ENCODE data around the gene UVRAG. TPM values are rescaled to one million over a fixed set of nuclear protein-coding genes. Genes with fewer than 3 reads are reported as not detected.

UVRAG gene
- polyA plus RNA-seq, 1 donor: 13.8 TPM

- Histone ChIP-seq H3K27ac (ENCODE audit: low read length) (no peak overlapping the region), H3K4me3 (ENCODE audit: low read length) (no peak overlapping the region), H3K9me3 (ENCODE audit: control insufficient read depth, low read depth, low read length) (no peaks in the 10 kb centered on the region), H3K36me3 (ENCODE audit: control insufficient read depth, insufficient read depth, low read length) (no peaks in the 10 kb centered on the region), H3K4me1 (ENCODE audit: control insufficient read depth, insufficient read depth, low read length) (no peaks in the 10 kb centered on the region), H3K27me3 (ENCODE audit: control insufficient read depth, insufficient read depth, low read length) (no peaks in the 10 kb centered on the region)
- whole genome bisulfite sequencing (ENCODE audit: insufficient coverage, low lambda C conversion rate): 100% methylated on average over 1 of the region's 2 CpGs
- no peak for DNase-seq
Measured at GRCh38 chr11:75809111-75809510, 5.9 kb upstream of the UVRAG start.

- no peaks in the 10 kb centered on the region for H3K36me3 ChIP-seq (ENCODE audit: control insufficient read depth, insufficient read depth, low read length)
- 100% methylated on average over 1 of the region's 2 CpGs for WGBS (ENCODE audit: insufficient coverage, low lambda C conversion rate)
- no peaks in the 10 kb centered on the region for H3K9me3 ChIP-seq (ENCODE audit: control insufficient read depth, low read depth, low read length)
- H3K4me1 ChIP-seq (ENCODE audit: control insufficient read depth, insufficient read depth, low read length): no peaks in the 10 kb centered on the region
- no peaks in the 10 kb centered on the region for H3K27me3 ChIP-seq (ENCODE audit: control insufficient read depth, insufficient read depth, low read length)
- H3K4me3 ChIP-seq (ENCODE audit: low read length): no peak overlapping the region
- H3K27ac ChIP-seq (ENCODE audit: low read length): no peak overlapping the region
- no peak for DNase-seq
Measured at GRCh38 chr11:75809991-75810390, 5.0 kb upstream of the UVRAG start.

- WGBS (ENCODE audit: insufficient coverage, low lambda C conversion rate): 90% methylated on average over 4 of the region's 8 CpGs
- H3K4me3 ChIP-seq (ENCODE audit: low read length): no peak overlapping the region
- H3K9me3 ChIP-seq (ENCODE audit: control insufficient read depth, low read depth, low read length): peaks cover 3% of the 10 kb centered on the region
- no peak for DNase-seq
- H3K27me3 ChIP-seq (ENCODE audit: control insufficient read depth, insufficient read depth, low read length): no peaks in the 10 kb centered on the region
- no peak overlapping the region for H3K27ac ChIP-seq (ENCODE audit: low read length)
- H3K36me3 ChIP-seq (ENCODE audit: control insufficient read depth, insufficient read depth, low read length): no peaks in the 10 kb centered on the region
- no peaks in the 10 kb centered on the region for H3K4me1 ChIP-seq (ENCODE audit: control insufficient read depth, insufficient read depth, low read length)
Measured at GRCh38 chr11:75810637-75811390, 4.2 kb upstream of the UVRAG start.

GRCh38 chr11:75811485-75811884 is 3.5 kb upstream of the UVRAG start:
- no CpG with 5 or more reads among the region's 2 CpGs for WGBS (ENCODE audit: insufficient coverage, low lambda C conversion rate)
- DNase-seq: no peak

GRCh38 chr11:75812542-75813040 is 2.4 kb upstream of the UVRAG start:
- H3K27ac ChIP-seq (ENCODE audit: low read length): no peak overlapping the region
- no peak for DNase-seq
- H3K4me3 ChIP-seq (ENCODE audit: low read length): no peak overlapping the region
- peaks cover 12% of the 10 kb centered on the region for H3K4me1 ChIP-seq (ENCODE audit: control insufficient read depth, insufficient read depth, low read length)
- peaks cover 3% of the 10 kb centered on the region for H3K9me3 ChIP-seq (ENCODE audit: control insufficient read depth, low read depth, low read length)
- H3K36me3 ChIP-seq (ENCODE audit: control insufficient read depth, insufficient read depth, low read length): no peaks in the 10 kb centered on the region
- WGBS (ENCODE audit: insufficient coverage, low lambda C conversion rate): no CpG with 5 or more reads among the region's 2 CpGs
- H3K27me3 ChIP-seq (ENCODE audit: control insufficient read depth, insufficient read depth, low read length): no peaks in the 10 kb centered on the region

More at GRCh38 chr11:75811485-75811884, 3.5 kb upstream of the UVRAG start:
- H3K9me3 ChIP-seq (ENCODE audit: control insufficient read depth, low read depth, low read length): peaks cover 3% of the 10 kb centered on the region
- no peaks in the 10 kb centered on the region for H3K36me3 ChIP-seq (ENCODE audit: control insufficient read depth, insufficient read depth, low read length)
- H3K4me3 ChIP-seq (ENCODE audit: low read length): no peak overlapping the region
- H3K27ac ChIP-seq (ENCODE audit: low read length): no peak overlapping the region
- no peaks in the 10 kb centered on the region for H3K27me3 ChIP-seq (ENCODE audit: control insufficient read depth, insufficient read depth, low read length)
- H3K4me1 ChIP-seq (ENCODE audit: control insufficient read depth, insufficient read depth, low read length): peaks cover 3% of the 10 kb centered on the region

- Histone ChIP-seq H3K27ac (ENCODE audit: low read length) (no peak overlapping the region), H3K4me3 (ENCODE audit: low read length) (no peak overlapping the region), H3K4me1 (ENCODE audit: control insufficient read depth, insufficient read depth, low read length) (peaks cover 12% of the 10 kb centered on the region), H3K9me3 (ENCODE audit: control insufficient read depth, low read depth, low read length) (peaks cover 3% of the 10 kb centered on the region), H3K36me3 (ENCODE audit: control insufficient read depth, insufficient read depth, low read length) (no peaks in the 10 kb centered on the region), H3K27me3 (ENCODE audit: control insufficient read depth, insufficient read depth, low read length) (no peaks in the 10 kb centered on the region)
- DNase-seq: no peak
- WGBS (ENCODE audit: insufficient coverage, low lambda C conversion rate): 80% methylated on average over 1 of the region's 2 CpGs
Measured at GRCh38 chr11:75813124-75813523, 1.9 kb upstream of the UVRAG start.

- H3K4me3 ChIP-seq (ENCODE audit: low read length): no peak overlapping the region
- H3K4me1 ChIP-seq (ENCODE audit: control insufficient read depth, insufficient read depth, low read length): peaks cover 12% of the 10 kb centered on the region
- H3K27me3 ChIP-seq (ENCODE audit: control insufficient read depth, insufficient read depth, low read length): no peaks in the 10 kb centered on the region
- DNase-seq: no peak
- WGBS (ENCODE audit: insufficient coverage, low lambda C conversion rate): no CpG with 5 or more reads among the region's 1 CpG
- peaks cover 3% of the 10 kb centered on the region for H3K9me3 ChIP-seq (ENCODE audit: control insufficient read depth, low read depth, low read length)
- H3K36me3 ChIP-seq (ENCODE audit: control insufficient read depth, insufficient read depth, low read length): no peaks in the 10 kb centered on the region
- H3K27ac ChIP-seq (ENCODE audit: low read length): no peak overlapping the region
Measured at GRCh38 chr11:75813622-75814039, 1.4 kb upstream of the UVRAG start.

- Histone ChIP-seq H3K4me3 (ENCODE audit: low read length) (peak overlapping the region; percentile 91), H3K4me1 (ENCODE audit: control insufficient read depth, insufficient read depth, low read length) (peaks cover 12% of the 10 kb centered on the region), H3K27me3 (ENCODE audit: control insufficient read depth, insufficient read depth, low read length) (no peaks in the 10 kb centered on the region), H3K36me3 (ENCODE audit: control insufficient read depth, insufficient read depth, low read length) (no peaks in the 10 kb centered on the region), H3K9me3 (ENCODE audit: control insufficient read depth, low read depth, low read length) (peaks cover 3% of the 10 kb centered on the region), H3K27ac (ENCODE audit: low read length) (peak overlapping the region; percentile 82)
- DNase-seq: no peak
- WGBS (ENCODE audit: insufficient coverage, low lambda C conversion rate): no CpG with 5 or more reads among the region's 12 CpGs
Measured at GRCh38 chr11:75814363-75814676, 690 bp upstream of the UVRAG start.

- peak overlapping the region; percentile 91 for H3K4me3 ChIP-seq (ENCODE audit: low read length)
- no peaks in the 10 kb centered on the region for H3K36me3 ChIP-seq (ENCODE audit: control insufficient read depth, insufficient read depth, low read length)
- no peaks in the 10 kb centered on the region for H3K27me3 ChIP-seq (ENCODE audit: control insufficient read depth, insufficient read depth, low read length)
- WGBS (ENCODE audit: insufficient coverage, low lambda C conversion rate): no CpG with 5 or more reads among the region's 60 CpGs
- peaks cover 3% of the 10 kb centered on the region for H3K9me3 ChIP-seq (ENCODE audit: control insufficient read depth, low read depth, low read length)
- peak overlapping the region; percentile 82 for H3K27ac ChIP-seq (ENCODE audit: low read length)
- peak; percentile 16 to 69 for DNase-seq
- peaks cover 12% of the 10 kb centered on the region for H3K4me1 ChIP-seq (ENCODE audit: control insufficient read depth, insufficient read depth, low read length)
Measured at GRCh38 chr11:75815345-75816168, 547 bp downstream of the UVRAG start.

GRCh38 chr11:75816561-75817239 is 1.7 kb downstream of the UVRAG start:
- no peaks in the 10 kb centered on the region for H3K27me3 ChIP-seq (ENCODE audit: control insufficient read depth, insufficient read depth, low read length)
- peak overlapping the region; percentile 91 for H3K4me3 ChIP-seq (ENCODE audit: low read length)
- peaks cover 12% of the 10 kb centered on the region for H3K4me1 ChIP-seq (ENCODE audit: control insufficient read depth, insufficient read depth, low read length)
- H3K27ac ChIP-seq (ENCODE audit: low read length): no peak overlapping the region
- peaks cover 3% of the 10 kb centered on the region for H3K9me3 ChIP-seq (ENCODE audit: control insufficient read depth, low read depth, low read length)
- 13% methylated on average over 2 of the region's 6 CpGs for WGBS (ENCODE audit: insufficient coverage, low lambda C conversion rate)
- H3K36me3 ChIP-seq (ENCODE audit: control insufficient read depth, insufficient read depth, low read length): no peaks in the 10 kb centered on the region
- peak in 1 of 2 donors; percentile 26 for DNase-seq
